Measurements from ENCODE around the gene SLC51A. TPM values are rescaled to one million over a fixed set of nuclear protein-coding genes. Genes with fewer than 3 reads are reported as not detected.

The SLC51A gene
- total RNA-seq, 1 experiment from 2014 or later: 6.9 TPM

GRCh38 chr3:196275126-196275525, 58.8 kb downstream of the SLC51A start:
- TF ChIP-seq GRHL2 (CRISPR knock-in tag; IDR thresholded peaks at IDR 0.05; ENCODE audit: insufficient replicate concordance, severe bottlenecking): no peak
- no peak for TF ChIP-seq ESRRA (CRISPR knock-in tag; IDR thresholded peaks at IDR 0.05; ENCODE audit: borderline replicate concordance)
- TF ChIP-seq ZNF121 (CRISPR knock-in tag; IDR thresholded peaks at IDR 0.05): no peak
- TF ChIP-seq ZNF263 (CRISPR knock-in tag; IDR thresholded peaks at IDR 0.05; ENCODE audit: low read depth): no peak
- no peak for TF ChIP-seq NR2C2 (CRISPR knock-in tag; IDR thresholded peaks at IDR 0.05)
- no peak for TF ChIP-seq ZNF281 (CRISPR knock-in tag; IDR thresholded peaks at IDR 0.05)
- TF ChIP-seq ZNF671 (CRISPR knock-in tag; IDR thresholded peaks at IDR 0.05): no peak
- TF ChIP-seq JUN (CRISPR knock-in tag; IDR thresholded peaks at IDR 0.05): no peak
- no peak for TF ChIP-seq ZBTB43 (CRISPR knock-in tag; IDR thresholded peaks at IDR 0.05)
- peaks cover 25% of the 10 kb centered on the region for H3K36me3 Mint-ChIP-seq
- H3K27ac Mint-ChIP-seq: peak overlapping the region; percentile 34; the same call in 1 of the 2 replicates
- ATAC-seq (no peak), DNase-seq (ENCODE audit: low spot score) (no peak)
- no peaks in the 10 kb centered on the region for H3K27me3 Mint-ChIP-seq (ENCODE audit: low read depth)
- H3K4me1 Mint-ChIP-seq: peaks cover 16% of the 10 kb centered on the region
- H3K9me3 Mint-ChIP-seq: peaks cover 18% of the 10 kb centered on the region
- CTCF ChIA-PET: no interaction called here
- H3K4me3 Mint-ChIP-seq: no peak overlapping the region
- POLR2A ChIA-PET: no interaction called here

GRCh38 chr3:196280689-196281440, 64.5 kb downstream of the SLC51A start:
- CTCF ChIA-PET: interaction anchor here (0.6 to 0.8 kb wide), 2 partner anchors 8 to 189 kb away, joined by 3 to 4 read pairs; no protein-coding TSS in a partner anchor
- DNase-seq (ENCODE audit: low spot score): no peak
- no peak for TF ChIP-seq ZMAT4 (CRISPR knock-in tag; IDR thresholded peaks at IDR 0.05)
- TF ChIP-seq KAT7 (CRISPR knock-in tag; IDR thresholded peaks at IDR 0.05; ENCODE audit: borderline replicate concordance): no peak
- no peak for TF ChIP-seq ATF3 (CRISPR knock-in tag; conservative IDR thresholded peaks at IDR 0.05)
- no peak for TF ChIP-seq PREB (CRISPR knock-in tag; IDR thresholded peaks at IDR 0.05; ENCODE audit: borderline replicate concordance)
- TF ChIP-seq MAX (CRISPR knock-in tag; IDR thresholded peaks at IDR 0.05): no peak
- no peak for TF ChIP-seq ZSCAN18 (CRISPR knock-in tag; IDR thresholded peaks at IDR 0.05)
- no peak for TF ChIP-seq MXD4 (CRISPR knock-in tag; IDR thresholded peaks at IDR 0.05; ENCODE audit: borderline replicate concordance)
- no peak for TF ChIP-seq TCF7 (CRISPR knock-in tag; IDR thresholded peaks at IDR 0.05; ENCODE audit: low read depth)
- TF ChIP-seq FOXK1 (CRISPR knock-in tag; IDR thresholded peaks at IDR 0.05): no peak
- no peak for TF ChIP-seq JUN (CRISPR knock-in tag; IDR thresholded peaks at IDR 0.05)
- TF ChIP-seq USF2 (CRISPR knock-in tag; IDR thresholded peaks at IDR 0.05): no peak

More at GRCh38 chr3:196280689-196281440, 64.5 kb downstream of the SLC51A start:
- H3K4me3 Mint-ChIP-seq: no peak overlapping the region
- H3K36me3 Mint-ChIP-seq: no peaks in the 10 kb centered on the region
- H3K9me3 Mint-ChIP-seq: 0 out of 2 replicates have a peak, but pooled peaks cover 4% of the 10 kb centered on the region
- H3K27ac Mint-ChIP-seq: no peak overlapping the region
- peaks cover 24% of the 10 kb centered on the region for H3K4me1 Mint-ChIP-seq
- H3K27me3 Mint-ChIP-seq (ENCODE audit: low read depth): no peaks in the 10 kb centered on the region
- POLR2A ChIA-PET: interaction anchor here (1.1 kb wide), 1 partner anchor 37 kb away, joined by 4 read pairs; the partner anchor contains the start of gene DYNLT2B
- ATAC-seq: no peak
